Activated T-cell treated with anti-CD3 and anti-CD28 coated beads, Interleukin-2, amount 50 U/mL, for 24 hours (primary cell): ENCODE data around the gene SLC39A13.

ENCODE experiments used
- DNase-seq: peaks from one replicate; pipeline ENCODE4 v3.0.0-alpha.2; 2020
- H3K27ac Mint-ChIP-seq: 2 replicates; pipeline ENCODE4 v1.8.0; 2020; ENCODE audit warnings: mild to moderate bottlenecking, mixed read lengths
- H3K27me3 Mint-ChIP-seq: 2 replicates; pipeline ENCODE4 v1.8.0; 2020; ENCODE audit warnings: mixed read lengths
- H3K36me3 Mint-ChIP-seq: 2 replicates; pipeline ENCODE4 v1.8.0; 2020; ENCODE audit warnings: low read depth, mixed read lengths
- H3K4me1 Mint-ChIP-seq: 2 replicates; pipeline ENCODE4 v1.8.0; 2020; ENCODE audit warnings: low read depth, mixed read lengths
- H3K4me3 Mint-ChIP-seq: 2 replicates; pipeline ENCODE4 v1.8.0; 2020; ENCODE audit warnings: mild to moderate bottlenecking, moderate library complexity, mixed read lengths
- H3K9me3 Mint-ChIP-seq: 2 replicates; pipeline ENCODE4 v1.8.0; 2020; ENCODE audit warnings: mixed read lengths

SLC39A13 gene

GRCh38 chr11:47376525-47377371 lies 31.6 kb upstream of the SLC39A13 start:
- H3K4me1 Mint-ChIP-seq = peaks cover 11% of the 10 kb centered on the region
- no peaks in the 10 kb centered on the region for H3K9me3 Mint-ChIP-seq
- no peak for DNase-seq
- no peak overlapping the region for H3K4me3 Mint-ChIP-seq
- H3K27me3 Mint-ChIP-seq = no peaks in the 10 kb centered on the region
- no peaks in the 10 kb centered on the region for H3K36me3 Mint-ChIP-seq
- no peak overlapping the region for H3K27ac Mint-ChIP-seq

GRCh38 chr11:47377571-47378009 lies 30.8 kb upstream of the SLC39A13 start:
- Mint-ChIP-seq H3K27me3 (no peaks in the 10 kb centered on the region), H3K36me3 (no peaks in the 10 kb centered on the region), H3K4me1 (peaks cover 11% of the 10 kb centered on the region), H3K4me3 (no peak overlapping the region), H3K27ac (no peak overlapping the region), H3K9me3 (no peaks in the 10 kb centered on the region)
- no peak for DNase-seq

- H3K4me3 Mint-ChIP-seq = no peak within 1 kb of the TSS
- DNase-seq = no peak
Measured at GRCh38 chr11:47378010-47378835, 30.2 kb upstream of the SLC39A13 start, which contains the start of gene SPI1. Gene SPI1, minus strand, starts transcription at chr11:47378547. Its CDS starts 194 bp downstream, at chr11:47378353.

DNA sequence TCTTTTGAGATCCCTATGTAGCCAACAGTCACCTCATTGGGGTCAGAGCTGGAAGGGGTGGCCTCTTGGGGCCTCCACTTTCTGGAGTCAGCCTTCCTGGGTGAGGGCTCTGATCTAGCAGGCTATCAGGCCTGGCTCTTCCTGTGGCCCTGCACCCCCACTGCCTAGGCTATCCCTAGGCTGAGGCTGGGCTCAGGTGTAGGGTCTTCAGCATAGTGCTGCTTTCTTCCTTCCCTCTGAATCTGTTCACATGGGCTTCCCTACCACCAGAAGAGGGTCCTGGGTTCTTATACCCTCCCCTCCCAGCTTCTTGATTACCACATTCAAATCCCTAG lies 29.6 kb upstream of the SLC39A13 start:
- Mint-ChIP-seq H3K4me1 (peaks cover 11% of the 10 kb centered on the region), H3K27me3 (no peaks in the 10 kb centered on the region), H3K4me3 (no peak overlapping the region), H3K9me3 (no peaks in the 10 kb centered on the region), H3K27ac (no peak overlapping the region), H3K36me3 (no peaks in the 10 kb centered on the region)
- no peak for DNase-seq

More at GRCh38 chr11:47378010-47378835, 30.2 kb upstream of the SLC39A13 start, which contains the start of gene SPI1:
- no peaks in the 10 kb centered on the region for H3K36me3 Mint-ChIP-seq
- H3K27ac Mint-ChIP-seq = no peak within 1 kb of the TSS
- peaks cover 11% of the 10 kb centered on the region for H3K4me1 Mint-ChIP-seq
- H3K27me3 Mint-ChIP-seq = no peaks in the 10 kb centered on the region
- H3K9me3 Mint-ChIP-seq = no peaks in the 10 kb centered on the region

- Mint-ChIP-seq H3K4me3 (no peak overlapping the region), H3K27ac (no peak overlapping the region), H3K36me3 (no peaks in the 10 kb centered on the region), H3K9me3 (no peaks in the 10 kb centered on the region), H3K4me1 (peaks cover 7% of the 10 kb centered on the region), H3K27me3 (no peaks in the 10 kb centered on the region)
- DNase-seq = no peak
Measured at GRCh38 chr11:47379317-47379716, 29.1 kb upstream of the SLC39A13 start.

GRCh38 chr11:47380078-47380477 lies 28.3 kb upstream of the SLC39A13 start:
- Mint-ChIP-seq H3K4me3 (no peak overlapping the region), H3K27me3 (no peaks in the 10 kb centered on the region), H3K27ac (no peak overlapping the region), H3K4me1 (peaks cover 2% of the 10 kb centered on the region), H3K9me3 (no peaks in the 10 kb centered on the region), H3K36me3 (no peaks in the 10 kb centered on the region)
- no peak for DNase-seq

- Mint-ChIP-seq H3K27ac (no peak overlapping the region), H3K36me3 (no peaks in the 10 kb centered on the region), H3K9me3 (no peaks in the 10 kb centered on the region), H3K4me1 (peaks cover 2% of the 10 kb centered on the region), H3K4me3 (no peak overlapping the region), H3K27me3 (no peaks in the 10 kb centered on the region)
- DNase-seq = no peak
Measured at GRCh38 chr11:47383071-47383470, 25.3 kb upstream of the SLC39A13 start.

GRCh38 chr11:47384498-47384897 lies 23.9 kb upstream of the SLC39A13 start:
- Mint-ChIP-seq H3K4me3 (no peak overlapping the region), H3K27me3 (no peaks in the 10 kb centered on the region), H3K36me3 (no peaks in the 10 kb centered on the region), H3K4me1 (peaks cover 7% of the 10 kb centered on the region), H3K27ac (no peak overlapping the region), H3K9me3 (no peaks in the 10 kb centered on the region)
- no peak for DNase-seq

GRCh38 chr11:47387944-47388696 lies 20.3 kb upstream of the SLC39A13 start:
- no peak for DNase-seq
- Mint-ChIP-seq H3K4me1 (peaks cover 21% of the 10 kb centered on the region), H3K9me3 (no peaks in the 10 kb centered on the region), H3K27me3 (no peaks in the 10 kb centered on the region), H3K27ac (peak overlapping the region; percentile 37), H3K36me3 (no peaks in the 10 kb centered on the region), H3K4me3 (no peak overlapping the region)

GRCh38 chr11:47388697-47389576 lies 19.5 kb upstream of the SLC39A13 start:
- no peak overlapping the region for H3K27ac Mint-ChIP-seq
- H3K9me3 Mint-ChIP-seq = no peaks in the 10 kb centered on the region
- DNase-seq = no peak

GRCh38 chr11:47389577-47390421 lies 18.6 kb upstream of the SLC39A13 start:
- H3K27me3 Mint-ChIP-seq = no peaks in the 10 kb centered on the region
- peak overlapping the region; percentile 9 for H3K27ac Mint-ChIP-seq
- H3K36me3 Mint-ChIP-seq = no peaks in the 10 kb centered on the region
- no peaks in the 10 kb centered on the region for H3K9me3 Mint-ChIP-seq
- H3K4me1 Mint-ChIP-seq = peaks cover 36% of the 10 kb centered on the region
- no peak for DNase-seq
- H3K4me3 Mint-ChIP-seq = no peak overlapping the region

More at GRCh38 chr11:47388697-47389576, 19.5 kb upstream of the SLC39A13 start:
- Mint-ChIP-seq H3K27me3 (no peaks in the 10 kb centered on the region), H3K4me1 (peaks cover 28% of the 10 kb centered on the region), H3K4me3 (no peak overlapping the region), H3K36me3 (no peaks in the 10 kb centered on the region)

GRCh38 chr11:47390422-47390760 lies 18.0 kb upstream of the SLC39A13 start:
- H3K27me3 Mint-ChIP-seq = no peaks in the 10 kb centered on the region
- H3K9me3 Mint-ChIP-seq = no peaks in the 10 kb centered on the region
- H3K27ac Mint-ChIP-seq = no peak overlapping the region
- H3K4me1 Mint-ChIP-seq = peaks cover 40% of the 10 kb centered on the region
- no peak overlapping the region for H3K4me3 Mint-ChIP-seq
- DNase-seq = no peak
- no peaks in the 10 kb centered on the region for H3K36me3 Mint-ChIP-seq

- Mint-ChIP-seq H3K27ac (no peak overlapping the region), H3K27me3 (no peaks in the 10 kb centered on the region), H3K4me1 (peaks cover 45% of the 10 kb centered on the region), H3K36me3 (no peaks in the 10 kb centered on the region), H3K9me3 (no peaks in the 10 kb centered on the region), H3K4me3 (no peak overlapping the region)
- DNase-seq = no peak
Measured at GRCh38 chr11:47391077-47391583, 17.3 kb upstream of the SLC39A13 start.
